Body of pancreas (tissue), 4 donors: Measurements from ENCODE around the gene CFAP299.

Experiments used
- CTCF ChIP-seq, 7 experiments: fragments of 450-650 bp in 4 of 7; fragments of 200-600 bp in 3 of 7; sonication (generic) in 3 of 7; IDR thresholded peaks; one replicate each; pipeline ENCODE4 v1.5.1; 2016 to 2019; ENCODE audit warnings: antibody characterized with exemption in 7 of 7
- POLR2A ChIP-seq, 3 donors: fragments of 450-650 bp; IDR thresholded peaks; one replicate each; pipeline ENCODE4 v1.6.1; 2016; ENCODE audit warnings: antibody characterized with exemption in 3 of 3, mild to moderate bottlenecking in 2 of 3

GRCh38 chr4:80900908-80901307 is 565.4 kb downstream of the CFAP299 start:
- no peak for TF ChIP-seq CTCF (IDR thresholded peaks at IDR 0.05)
- no peak for TF ChIP-seq POLR2A (IDR thresholded peaks at IDR 0.05)
